RWPE2 (cell line): ENCODE results near the gene DNAJC27.

ENCODE experiments used
- ATAC-seq: fragments of 200-7000 bp; cut with Tn5 transposase; 3 replicates; pipeline ENCODE4 v1.9.1; 2021; ENCODE audit warnings: low read depth
- DNase-seq: peaks from one replicate; pipeline ENCODE4 v3.0.0-alpha.2; 2020; ENCODE audit warnings: low spot score
- H3K27ac ChIP-seq: fragments of 450-650 bp; 2 replicates; pipeline ENCODE4 v1.5.1; 2017; ENCODE audit warnings: mild to moderate bottlenecking; ENCODE audit not compliant: poor library complexity, severe bottlenecking
- H3K27me3 ChIP-seq: fragments of 250-450 bp; sonication (Bioruptor Pico); 2 replicates; pipeline ENCODE4 v1.5.1; 2021; ENCODE audit warnings: mild to moderate bottlenecking, moderate library complexity; ENCODE audit not compliant: insufficient read depth, poor library complexity, severe bottlenecking
- H3K36me3 ChIP-seq: fragments of 250-450 bp; sonication (Bioruptor Pico); 2 replicates; pipeline ENCODE4 v1.5.1; 2020; ENCODE audit warnings: low read depth, mild to moderate bottlenecking, moderate library complexity
- H3K4me1 ChIP-seq: fragments of 250-450 bp; sonication (Bioruptor Pico); 2 replicates; pipeline ENCODE4 v1.5.1; 2021; ENCODE audit warnings: mild to moderate bottlenecking, moderate library complexity; ENCODE audit not compliant: insufficient read depth, poor library complexity, severe bottlenecking
- H3K4me3 ChIP-seq: fragments of 250-450 bp; sonication (Bioruptor Pico); 2 replicates; pipeline ENCODE4 v1.5.1; 2021; ENCODE audit warnings: mild to moderate bottlenecking, moderate library complexity; ENCODE audit not compliant: severe bottlenecking
- H3K9me3 ChIP-seq: fragments of 250-450 bp; sonication (Bioruptor Pico); 2 replicates; pipeline ENCODE4 v1.5.1; 2021; ENCODE audit warnings: mild to moderate bottlenecking, moderate library complexity; ENCODE audit not compliant: severe bottlenecking
- CTCF ChIP-seq: fragments of 450-650 bp; IDR thresholded peaks from one replicate; pipeline ENCODE4 v1.5.1; 2017; ENCODE audit warnings: mild to moderate bottlenecking, moderate library complexity; ENCODE audit not compliant: poor library complexity, severe bottlenecking

Gene DNAJC27

GRCh38 chr2:24981411-24982136, 9.8 kb upstream of the DNAJC27 start:
- Histone ChIP-seq H3K36me3 (no peaks in the 10 kb centered on the region), H3K27ac (no peak overlapping the region), H3K27me3 (no peaks in the 10 kb centered on the region), H3K4me1 (no peaks in the 10 kb centered on the region), H3K4me3 (no peak overlapping the region), H3K9me3 (no peaks in the 10 kb centered on the region)
- DNase-seq (no peak), ATAC-seq (no peak)
- no peak for TF ChIP-seq CTCF

GRCh38 chr2:24978661-24979060, 6.9 kb upstream of the DNAJC27 start:
- TF ChIP-seq CTCF: no peak
- DNase-seq: no peak
- H3K27me3 ChIP-seq: no peaks in the 10 kb centered on the region
- no peak for ATAC-seq
- H3K27ac ChIP-seq: no peak overlapping the region
- no peaks in the 10 kb centered on the region for H3K36me3 ChIP-seq
- no peak overlapping the region for H3K4me3 ChIP-seq
- H3K9me3 ChIP-seq: no peaks in the 10 kb centered on the region
- H3K4me1 ChIP-seq: no peaks in the 10 kb centered on the region

- Histone ChIP-seq H3K36me3 (no peaks in the 10 kb centered on the region), H3K27ac (no peak overlapping the region), H3K4me3 (no peak overlapping the region), H3K27me3 (no peaks in the 10 kb centered on the region), H3K4me1 (no peaks in the 10 kb centered on the region), H3K9me3 (no peaks in the 10 kb centered on the region)
- DNase-seq (no peak), ATAC-seq (no peak)
- no peak for TF ChIP-seq CTCF
These were observed 5.9 kb upstream of the DNAJC27 start for GRCh38 chr2:24977631-24978030.

- no peak overlapping the region for H3K27ac ChIP-seq
- no peak for TF ChIP-seq CTCF
- no peak overlapping the region for H3K4me3 ChIP-seq
- H3K9me3 ChIP-seq: no peaks in the 10 kb centered on the region
- no peaks in the 10 kb centered on the region for H3K27me3 ChIP-seq
- ATAC-seq: no peak
- DNase-seq: no peak
- H3K36me3 ChIP-seq: no peaks in the 10 kb centered on the region
- no peaks in the 10 kb centered on the region for H3K4me1 ChIP-seq
These were observed 2.1 kb upstream of the DNAJC27 start for GRCh38 chr2:24973812-24974211.

GRCh38 chr2:24972315-24972961, 683 bp upstream of the DNAJC27 start:
- Histone ChIP-seq H3K9me3 (no peaks in the 10 kb centered on the region), H3K4me1 (no peaks in the 10 kb centered on the region), H3K4me3 (peak overlapping the region; percentile 60), H3K27me3 (no peaks in the 10 kb centered on the region), H3K27ac (peak overlapping the region; percentile 60), H3K36me3 (no peaks in the 10 kb centered on the region)
- ATAC-seq: no peak
- DNase-seq: no peak
- no peak for TF ChIP-seq CTCF
